GM19372 (cell line): ENCODE measurements around the gene OR2H2.

ENCODE experiments used
- ATAC-seq: cut with Tn5 transposase; IDR thresholded peaks from one replicate; pipeline ENCODE4 v1.9.1; 2021; ENCODE audit warnings: mild to moderate bottlenecking, low read depth, moderate library complexity; ENCODE audit not compliant: unreplicated experiment

The OR2H2 gene

DNA sequence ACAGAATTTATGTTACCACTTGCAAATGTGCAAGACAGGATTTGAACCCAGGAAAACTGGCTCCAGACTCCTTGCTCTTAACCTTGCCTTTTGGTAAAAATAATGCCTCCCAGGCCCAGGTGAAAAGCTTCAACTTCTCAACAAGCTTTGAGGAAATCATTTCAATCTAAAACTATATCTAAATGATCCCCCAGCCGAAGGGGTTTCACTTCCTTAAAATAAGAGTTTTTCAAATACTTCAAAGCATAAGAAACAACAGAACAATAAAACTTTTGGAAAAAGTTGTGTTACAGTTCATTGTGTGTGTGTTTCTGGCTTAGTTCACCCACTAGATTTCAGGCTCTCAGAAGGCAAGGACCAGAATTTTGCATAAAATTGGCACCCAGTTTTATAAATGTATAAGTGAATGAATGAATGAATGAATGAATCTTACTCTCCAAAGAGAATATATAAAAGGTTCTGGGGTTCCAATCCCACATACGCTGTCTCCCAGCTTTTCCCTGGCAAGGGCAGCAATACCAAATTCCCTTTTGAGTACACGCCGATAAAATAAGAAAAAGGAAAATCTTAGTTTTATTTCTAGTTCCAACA is 5.4 kb downstream of the OR2H2 start:
- ATAC-seq, result no peak

DNA sequence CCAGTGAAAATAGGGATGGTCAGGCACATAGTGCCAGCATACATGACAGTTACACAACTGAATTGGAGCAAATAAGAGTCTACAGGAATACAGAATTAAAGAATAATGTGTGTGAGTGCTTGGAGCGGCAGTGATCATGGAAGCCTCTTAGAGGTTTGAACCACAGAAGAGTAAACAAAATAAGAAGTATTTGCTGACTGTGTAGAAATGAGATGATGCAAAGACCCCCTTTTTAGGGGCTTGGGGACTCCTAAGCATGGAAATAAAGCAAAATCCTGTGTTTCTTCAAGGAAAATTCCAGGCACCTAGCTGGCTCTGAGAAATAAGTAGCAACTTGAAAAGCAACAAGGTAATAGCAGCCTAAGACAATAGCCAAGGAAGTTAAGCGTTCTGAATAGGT is 6.8 kb downstream of the OR2H2 start:
- no peak for ATAC-seq

DNA sequence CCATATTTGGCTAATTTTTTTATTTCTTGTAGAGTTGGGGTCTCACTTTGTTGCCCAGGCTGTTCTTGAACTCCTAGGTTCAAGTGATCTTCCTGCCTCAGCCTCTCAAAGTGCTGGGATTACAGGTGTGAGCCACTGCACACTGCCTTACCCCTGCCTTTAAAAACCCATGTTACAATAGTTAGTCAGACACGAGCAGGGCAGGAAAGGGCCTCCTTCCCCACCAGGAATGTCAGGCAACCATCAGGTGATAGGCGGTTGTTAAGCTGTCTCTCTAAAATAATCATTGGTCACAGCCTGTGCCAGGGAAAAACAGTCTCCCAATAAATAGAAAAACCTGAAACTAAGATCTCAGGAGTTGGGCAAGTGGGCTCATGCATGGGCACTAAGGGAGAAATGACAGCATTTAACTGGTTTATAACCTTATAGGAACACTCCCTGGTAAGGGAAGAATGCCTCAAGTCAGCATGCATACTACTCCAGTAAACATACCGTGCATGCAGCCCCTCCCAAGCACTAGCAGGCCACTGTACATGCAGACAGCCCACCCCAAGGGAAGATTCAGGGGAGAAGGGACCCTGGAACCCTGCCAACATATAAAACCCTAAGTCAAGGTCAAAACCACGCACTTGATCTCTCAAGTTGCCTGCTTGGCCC is 8.4 kb downstream of the OR2H2 start:
- ATAC-seq, result no peak

DNA sequence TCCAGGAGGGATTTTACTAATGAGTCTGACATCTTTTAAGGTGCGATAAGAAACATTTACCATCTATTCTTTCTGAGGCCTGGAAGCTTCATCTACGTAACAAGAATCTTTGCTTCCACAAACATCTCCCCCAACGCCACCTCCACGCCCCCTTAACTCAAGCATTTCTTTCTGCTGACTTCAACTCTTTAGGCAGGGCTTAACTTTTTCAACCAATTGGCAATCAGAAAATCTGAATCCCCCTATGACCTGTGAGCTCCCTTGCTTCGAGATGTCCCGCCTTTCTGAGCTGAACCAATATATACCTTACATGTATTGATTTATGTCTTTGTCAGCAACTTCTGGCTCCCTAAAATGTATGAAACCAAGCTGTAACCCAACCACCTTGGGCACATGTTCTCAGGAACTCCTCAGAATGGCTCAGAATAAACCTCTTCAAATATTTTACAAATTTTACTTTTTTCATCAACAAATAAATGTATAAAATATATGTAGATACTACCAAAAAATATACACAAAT is 11.5 kb downstream of the OR2H2 start:
- no peak for ATAC-seq

DNA sequence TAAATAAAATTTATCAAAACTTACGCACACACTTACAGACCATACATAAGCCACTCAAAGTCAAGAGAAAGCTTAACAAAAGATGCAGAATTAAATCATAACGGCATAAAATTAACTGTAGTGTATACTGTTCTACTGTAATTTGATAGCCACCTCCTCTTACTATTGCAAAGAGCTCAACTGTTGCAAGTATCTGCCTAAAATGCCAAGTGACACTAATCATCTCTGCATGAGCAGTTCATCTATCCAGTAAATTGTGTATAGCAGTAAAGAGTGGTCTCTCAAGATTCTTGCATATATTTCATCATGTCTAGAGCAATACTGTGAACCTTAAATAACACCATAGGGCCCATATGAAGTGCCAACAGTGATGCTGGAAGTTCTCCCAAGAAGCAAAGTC is 12.3 kb downstream of the OR2H2 start:
- no peak for ATAC-seq

DNA sequence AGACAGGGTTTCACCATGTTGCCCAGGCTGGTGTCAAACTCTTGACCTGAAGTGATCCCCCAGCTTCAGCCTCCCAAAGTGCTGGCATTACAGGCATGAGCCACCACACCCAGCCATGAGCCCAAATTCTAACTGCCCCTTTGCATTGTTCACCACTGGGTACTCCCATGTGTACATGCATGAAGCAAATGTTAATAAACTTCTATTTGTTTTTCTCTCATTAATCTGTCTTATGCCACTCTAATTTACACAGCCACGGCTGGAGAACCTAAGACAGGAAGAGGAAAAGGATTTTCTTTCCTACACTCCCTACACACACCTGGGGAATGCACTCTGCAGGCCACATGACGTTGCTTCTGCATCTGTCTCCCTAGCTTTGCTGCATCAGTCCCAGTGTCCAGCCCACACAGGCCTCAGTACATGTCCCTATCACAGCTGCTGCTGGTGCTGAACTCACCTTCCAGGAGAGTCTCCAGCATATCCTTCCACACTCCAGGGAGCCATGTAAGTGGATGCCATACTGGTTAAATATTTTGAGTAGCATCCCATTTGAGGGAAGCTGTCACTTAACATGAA is 13.3 kb downstream of the OR2H2 start:
- ATAC-seq, result no peak

DNA sequence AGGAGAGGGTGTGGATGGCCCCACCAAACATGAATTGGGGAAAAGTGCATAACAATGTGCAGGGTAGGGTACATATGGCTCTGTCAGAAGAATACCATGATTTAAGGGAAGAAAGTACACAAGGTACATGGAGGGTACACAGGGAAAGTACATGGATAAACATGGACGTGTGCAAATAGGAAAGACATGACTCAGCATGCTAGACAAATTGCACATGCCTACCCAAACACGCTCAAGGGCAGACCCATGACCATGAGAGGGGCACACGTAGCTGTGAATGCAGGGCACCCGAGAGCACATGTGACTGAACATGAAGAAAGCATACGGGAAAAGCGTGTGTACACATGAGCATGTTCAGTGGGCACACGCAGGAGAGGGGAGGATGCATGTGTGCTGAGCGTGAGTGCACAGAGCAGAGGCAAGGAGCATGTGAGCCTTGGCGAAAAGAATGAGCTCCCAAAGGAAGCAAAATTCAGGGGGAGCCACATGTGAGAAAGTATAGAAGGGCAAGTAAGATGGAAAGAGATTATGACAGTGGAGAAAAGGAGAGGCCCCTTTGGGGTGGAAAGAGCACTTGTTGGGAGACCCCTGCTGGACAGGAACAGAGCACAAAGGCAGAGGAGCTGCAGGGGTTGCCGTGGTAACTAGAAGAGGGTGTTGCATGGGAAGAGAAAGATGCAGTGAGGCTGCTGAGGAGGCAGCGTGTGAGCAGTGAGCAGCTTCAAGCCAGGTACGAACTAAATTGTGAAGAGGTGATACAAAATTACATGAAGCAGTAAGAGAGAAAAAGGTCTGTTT is 17.8 kb downstream of the OR2H2 start:
- no peak for ATAC-seq

DNA sequence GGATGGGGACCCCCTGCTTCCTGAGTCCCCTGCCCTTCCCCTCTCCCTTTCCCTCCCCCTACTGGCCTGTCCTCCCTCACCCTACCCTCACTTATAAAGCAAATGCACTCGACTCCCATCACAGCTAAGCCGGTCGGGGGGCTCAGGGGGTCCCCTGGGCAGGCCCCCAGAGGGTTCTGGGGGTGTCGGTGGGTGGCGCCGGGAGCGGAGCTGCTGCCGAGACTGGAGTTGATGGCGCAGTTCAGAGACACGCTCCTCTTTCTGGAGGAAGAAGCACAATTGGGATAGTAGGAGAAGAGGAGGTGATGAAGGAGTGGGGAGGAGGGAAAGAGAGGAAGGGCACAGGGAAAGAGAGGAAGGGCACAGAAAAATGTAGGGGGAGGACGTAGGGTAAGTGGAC is 18.5 kb downstream of the OR2H2 start:
- ATAC-seq, result no peak

DNA sequence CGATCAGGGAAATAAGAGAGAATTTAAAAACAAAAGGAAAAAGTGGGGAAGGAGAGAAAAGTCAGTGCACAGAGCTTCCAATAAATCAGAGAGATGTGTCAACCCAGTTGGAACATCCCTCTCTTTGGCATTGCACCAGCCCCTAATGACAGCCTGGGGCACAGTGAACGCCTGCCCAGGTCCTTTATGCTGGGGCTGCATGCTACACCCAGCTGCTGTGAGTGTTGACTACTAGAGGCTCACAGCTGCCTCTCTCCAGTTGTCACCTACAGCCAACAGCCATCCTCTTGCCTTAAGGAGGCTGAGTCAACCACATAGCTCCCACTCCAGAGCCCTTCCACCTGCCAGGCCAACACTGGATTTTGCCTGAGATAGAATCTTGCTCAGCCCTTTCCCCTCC is 19.0 kb downstream of the OR2H2 start:
- no peak for ATAC-seq

DNA sequence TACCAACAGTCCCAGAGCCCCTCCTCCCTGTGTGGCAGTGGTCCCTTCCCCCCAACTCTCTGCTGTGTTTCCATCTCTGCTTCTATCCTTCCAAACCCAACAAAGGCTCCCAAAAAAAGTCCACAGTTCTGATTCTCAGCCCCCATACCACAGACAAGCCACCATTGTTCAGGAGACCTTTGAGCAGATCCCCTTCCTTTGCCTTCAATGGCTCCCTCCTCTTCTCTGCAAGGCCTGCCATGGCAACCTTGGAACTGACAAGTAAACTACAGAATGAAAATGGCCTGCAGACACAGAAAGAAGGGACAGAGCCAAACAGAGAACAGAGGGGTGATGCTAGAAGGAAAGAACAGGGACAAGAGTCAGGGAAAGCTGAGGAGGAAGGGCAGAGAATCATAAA is 23.2 kb downstream of the OR2H2 start:
- ATAC-seq, result no peak

DNA sequence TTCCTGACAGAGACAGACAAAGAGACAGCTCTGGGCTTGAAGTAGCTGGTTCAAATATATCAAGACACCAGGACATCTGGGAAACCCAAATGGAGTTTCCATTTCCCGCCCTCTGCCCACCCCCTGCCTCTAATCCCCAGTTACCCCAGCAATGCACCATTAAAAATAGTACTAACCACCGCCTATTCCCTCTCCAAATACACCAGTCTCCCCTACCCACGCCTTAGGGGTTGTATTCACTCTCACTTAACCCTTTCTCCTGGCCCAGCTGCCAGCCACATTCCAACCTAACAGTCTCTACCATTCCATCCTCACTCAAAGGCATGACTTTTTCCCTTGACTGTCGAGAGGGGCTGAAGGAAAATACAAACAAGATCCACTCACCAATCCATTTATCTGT is 25.6 kb downstream of the OR2H2 start:
- ATAC-seq, result no peak

DNA sequence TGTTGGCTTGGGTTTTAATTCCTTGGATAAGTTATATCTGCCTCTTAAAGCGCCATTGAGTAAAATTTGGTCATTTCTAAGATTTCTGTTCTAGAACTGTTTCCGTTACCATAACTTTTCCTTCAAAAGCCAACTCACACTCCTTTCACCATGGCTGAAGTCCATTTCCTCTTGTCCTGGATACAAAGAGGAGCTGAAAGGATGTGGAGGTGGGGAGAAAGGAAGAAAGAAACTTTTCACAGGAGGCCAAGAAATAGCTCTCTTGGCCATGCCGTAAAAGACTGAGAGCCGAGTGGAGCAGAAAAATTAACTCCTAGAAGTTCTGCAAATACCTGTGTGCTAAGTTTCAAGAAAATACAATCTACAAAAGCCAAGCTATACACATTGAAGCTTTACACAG is 26.5 kb downstream of the OR2H2 start:
- ATAC-seq, result no peak

DNA sequence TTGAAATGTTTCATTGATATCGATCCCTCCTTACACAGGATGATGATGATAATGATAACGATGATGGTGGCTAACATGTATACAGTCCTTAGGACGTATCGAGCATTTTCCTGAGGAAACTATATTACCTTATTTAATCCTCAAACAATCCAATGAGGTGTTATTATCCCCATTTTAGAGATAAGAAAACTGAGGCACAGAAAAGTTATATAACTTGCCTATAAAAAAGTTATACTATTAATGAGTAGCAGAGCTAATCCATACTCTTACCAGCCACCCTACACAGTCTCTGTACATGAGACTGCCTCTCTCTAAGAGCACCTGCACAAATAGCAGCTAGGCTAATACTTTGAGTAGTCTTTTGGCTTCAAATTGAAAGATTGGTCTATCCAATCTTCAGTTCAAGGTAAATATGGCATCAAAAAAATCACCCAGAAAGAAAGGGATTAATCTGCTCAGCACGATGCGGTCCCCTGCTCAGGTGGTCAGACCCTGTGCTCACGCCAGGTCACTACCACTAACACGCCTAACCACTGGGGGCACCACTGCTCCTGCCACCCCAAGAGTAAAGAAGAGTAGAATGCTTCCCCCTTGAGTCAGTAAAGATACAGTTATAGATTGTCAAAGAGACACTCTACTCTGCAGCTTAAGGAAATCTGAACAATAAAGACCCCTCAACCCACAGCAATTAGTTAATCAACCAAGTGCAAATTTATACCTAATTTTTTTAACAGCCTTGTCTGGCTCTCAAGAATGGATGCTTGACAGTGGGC is 33.0 kb downstream of the OR2H2 start:
- ATAC-seq, result peak; percentile 49

DNA sequence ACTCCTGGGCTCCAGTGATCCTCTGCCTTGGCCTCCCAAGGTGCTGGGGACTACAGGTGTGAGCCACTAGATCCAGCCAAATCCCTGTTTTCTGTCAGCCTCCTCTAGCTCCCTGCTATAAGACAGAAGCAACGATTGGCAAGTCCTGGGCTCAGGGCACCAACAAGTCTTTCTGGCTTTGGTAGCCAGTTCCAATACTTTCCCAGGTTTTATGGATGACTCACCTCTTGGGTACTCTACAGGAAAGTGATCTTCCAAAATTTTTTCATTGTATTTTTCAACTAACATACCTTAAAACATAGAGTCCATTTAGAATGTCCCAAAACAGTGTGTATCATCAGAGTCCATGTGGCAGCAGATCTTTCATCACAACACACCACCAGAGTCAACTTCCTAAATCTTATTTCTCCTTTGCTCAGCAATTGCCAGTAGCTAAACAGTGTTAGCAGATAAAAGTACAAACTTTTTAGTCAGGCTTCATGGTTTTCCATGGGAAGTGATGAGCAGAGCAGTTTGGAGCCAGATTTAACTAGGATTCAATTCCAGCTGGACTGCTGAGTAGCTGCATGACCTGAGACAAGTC is 34.7 kb downstream of the OR2H2 start:
- ATAC-seq, result no peak

DNA sequence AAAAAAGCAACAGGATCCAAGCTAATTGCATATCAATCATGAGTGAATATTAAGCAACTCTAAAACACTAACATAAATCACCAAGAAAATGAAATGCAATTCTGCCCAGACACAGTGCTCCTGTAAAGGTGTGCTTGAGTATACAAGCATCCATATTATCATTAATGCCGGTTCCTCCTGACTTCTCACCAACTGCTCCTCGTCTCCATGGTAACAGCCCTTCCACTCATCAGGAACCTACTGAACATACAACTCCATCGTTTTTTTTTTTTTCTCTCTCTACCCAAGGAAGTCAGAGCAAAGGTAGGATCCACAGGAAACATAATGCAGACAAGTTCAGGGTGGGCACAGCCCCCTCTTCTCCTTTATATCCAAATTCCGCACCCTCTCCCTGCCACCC is 35.7 kb downstream of the OR2H2 start:
- no peak for ATAC-seq

DNA sequence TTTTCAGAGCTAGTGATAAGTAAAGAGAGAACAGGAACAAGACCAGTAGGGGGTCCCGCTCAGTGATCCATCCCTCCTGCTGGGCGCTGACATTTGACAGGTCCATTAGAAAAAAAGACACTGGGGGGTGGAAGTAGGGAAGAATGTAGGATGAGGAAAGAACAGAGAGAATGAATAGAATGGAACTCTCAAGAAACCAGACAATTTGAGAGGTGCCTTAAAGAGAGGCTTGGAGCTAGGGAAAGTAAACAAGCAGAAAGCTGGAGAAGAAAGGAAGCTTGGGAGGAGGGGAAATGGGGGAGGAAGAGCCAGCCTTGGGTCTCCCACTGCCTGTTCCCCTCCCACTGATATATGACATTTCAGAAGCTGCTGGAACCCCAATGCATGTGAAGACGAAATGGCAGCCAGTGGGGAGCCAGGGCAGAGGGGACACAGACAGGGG is 39.6 kb downstream of the OR2H2 start:
- ATAC-seq, result no peak

DNA sequence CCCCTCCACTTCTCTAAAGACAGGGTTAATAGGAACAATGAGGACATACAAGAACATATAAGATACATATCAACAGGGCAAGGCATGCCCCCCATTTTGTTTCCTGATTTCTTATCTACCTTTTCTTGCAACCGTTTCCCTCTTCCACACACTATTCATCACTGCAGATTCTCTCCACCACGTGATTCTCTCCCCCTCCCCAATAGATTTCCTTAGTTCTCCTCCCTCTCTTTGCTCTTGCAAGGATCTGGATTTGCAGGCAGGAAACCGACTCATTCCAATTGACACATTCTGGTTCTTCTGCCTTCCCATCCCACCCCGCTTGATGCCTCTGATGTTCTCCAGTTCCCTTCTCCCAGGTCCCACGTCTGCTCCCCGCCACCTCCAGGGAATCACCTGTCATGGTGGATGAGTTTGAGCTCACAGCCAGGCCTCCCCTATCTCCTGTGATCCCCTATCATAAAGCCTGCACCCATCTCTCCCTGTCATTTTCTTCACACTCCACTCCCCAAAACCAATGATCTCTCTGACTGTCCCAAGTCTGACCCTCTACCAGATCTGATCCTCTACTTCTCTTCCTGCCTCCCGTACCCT is 40.5 kb downstream of the OR2H2 start:
- no peak for ATAC-seq

DNA sequence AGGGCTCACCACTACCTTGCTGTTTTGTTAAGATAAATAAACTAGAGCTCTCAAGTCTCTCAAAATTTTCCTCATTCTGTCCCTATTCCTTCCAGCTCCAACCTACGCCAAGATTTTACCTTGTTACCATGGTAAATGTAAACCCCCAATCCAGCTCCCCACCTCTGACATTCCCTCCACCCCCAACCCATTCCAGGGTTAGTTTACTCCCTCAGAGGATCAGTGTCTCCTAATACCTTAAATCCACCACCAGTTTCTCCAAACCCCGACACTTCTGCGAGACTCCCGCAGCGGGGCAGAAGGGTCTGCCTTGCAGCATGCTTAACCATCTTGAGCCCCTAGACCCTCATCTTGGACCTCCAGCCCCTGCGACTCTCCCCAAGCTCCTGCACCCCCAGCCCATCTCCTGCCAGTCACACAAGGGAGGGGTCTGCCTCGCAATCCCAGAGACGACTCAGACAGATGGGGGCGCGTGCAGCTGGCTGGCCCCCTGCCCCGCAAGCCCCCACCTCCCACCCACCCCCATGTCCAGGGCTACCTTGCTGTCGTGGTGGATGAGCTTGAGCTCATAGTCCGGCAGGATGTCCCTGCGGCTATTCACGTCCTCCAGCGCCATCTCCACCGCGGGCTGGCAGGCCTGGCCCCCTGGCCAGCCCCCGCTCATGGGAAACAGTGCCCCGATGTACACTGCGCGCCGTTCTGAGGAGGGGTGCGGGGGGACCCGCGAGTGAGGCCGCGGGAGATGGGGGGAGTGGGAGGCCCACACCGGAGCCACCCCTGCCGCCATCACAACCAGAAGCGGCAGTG is 42.2 kb downstream of the OR2H2 start:
- ATAC-seq, result no peak
